Endothelial cell (in vitro differentiated cells): ENCODE results near the gene OSTM1. TPM values are rescaled to one million over a fixed set of nuclear protein-coding genes. Genes with fewer than 3 reads are reported as not detected.
"Not testable (repeated sequence)": the region's sequence is repeated elsewhere in the genome, so short reads cannot be mapped to it uniquely, and the experiment has no call there.

Experiments
- DNase-seq: peaks from one replicate; pipeline ENCODE4 v3.0.0; 2021; ENCODE audit warnings: low spot score
- H3K27ac Mint-ChIP-seq: one replicate; pipeline ENCODE4 v1.8.0; 2021; ENCODE audit warnings: mixed read lengths, inconsistent platforms; ENCODE audit not compliant: unreplicated experiment
- H3K27me3 Mint-ChIP-seq: one replicate; pipeline ENCODE4 v1.8.0; 2021; ENCODE audit warnings: mild to moderate bottlenecking, moderate library complexity, mixed read lengths, inconsistent platforms; ENCODE audit not compliant: unreplicated experiment
- H3K36me3 Mint-ChIP-seq: one replicate; pipeline ENCODE4 v1.8.0; 2021; ENCODE audit warnings: mild to moderate bottlenecking, low read depth, mixed read lengths, inconsistent platforms; ENCODE audit not compliant: unreplicated experiment
- H3K4me1 Mint-ChIP-seq: one replicate; pipeline ENCODE4 v1.8.0; 2021; ENCODE audit warnings: mild to moderate bottlenecking, mixed read lengths, inconsistent platforms; ENCODE audit not compliant: unreplicated experiment
- H3K4me3 Mint-ChIP-seq: one replicate; pipeline ENCODE4 v1.8.0; 2021; ENCODE audit warnings: mild to moderate bottlenecking, mixed read lengths, inconsistent platforms; ENCODE audit not compliant: unreplicated experiment
- H3K9me3 Mint-ChIP-seq: one replicate; pipeline ENCODE4 v1.8.0; 2021; ENCODE audit warnings: mixed read lengths, inconsistent platforms; ENCODE audit not compliant: unreplicated experiment
- total RNA-seq: library from RNA; stranded (reverse); fragmentation: NEBNext Ultra II Directional; extraction: Animal tissue kit (Norgen Biotek cat#: 25700); gene quantifications from one replicate; pipeline ENCODE4 v1.2.1, GENCODE V29; 2021; ENCODE audit not compliant: unreplicated experiment
- TF ChIP-seq, protein P1 (sequence below): fragments of 200-600 bp; sonication (generic); IDR thresholded peaks from one replicate; pipeline ENCODE4 v1.5.0; 2021; ENCODE audit warnings: antibody characterized with exemption; ENCODE audit not compliant: unreplicated experiment

The OSTM1 gene
- total RNA-seq, 1 donor from 2014 or later, result 22.7 TPM

DNA sequence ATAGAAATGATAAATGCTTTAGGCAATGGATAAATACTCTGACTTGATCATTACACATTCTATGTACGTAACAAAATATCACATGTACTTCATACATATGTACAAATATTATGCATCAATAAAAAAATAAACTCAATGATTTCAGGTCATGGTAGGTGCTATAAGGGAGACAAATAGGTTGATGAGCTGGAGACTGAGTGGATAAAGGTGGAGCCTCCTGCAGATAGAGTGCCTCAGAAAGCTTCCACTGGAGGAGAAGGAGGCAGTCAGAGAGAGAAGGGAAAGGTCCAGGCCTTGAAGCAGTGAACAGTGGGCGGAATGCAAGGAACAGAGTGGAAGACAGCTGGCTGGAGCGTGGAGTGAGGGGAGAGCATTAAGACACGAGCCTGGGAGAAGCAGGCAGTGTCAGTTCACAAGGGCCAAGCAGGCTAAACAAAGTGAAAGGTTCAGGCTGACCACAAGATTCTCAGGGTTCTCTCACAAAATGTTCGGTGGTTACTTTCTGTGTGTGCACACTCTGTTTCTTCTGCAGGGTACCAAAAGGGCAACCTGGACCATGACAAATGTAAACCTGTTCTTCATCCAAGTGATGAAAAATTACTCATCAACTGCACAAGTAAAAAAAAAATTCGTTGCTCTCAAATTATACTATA lies 60.6 kb downstream of the OSTM1 start:
- H3K36me3 Mint-ChIP-seq, result peaks cover 20% of the 10 kb centered on the region
- no peak for DNase-seq
- H3K27ac Mint-ChIP-seq, result no peak overlapping the region
- no peaks in the 10 kb centered on the region for H3K27me3 Mint-ChIP-seq
- H3K4me3 Mint-ChIP-seq, result peak overlapping the region; percentile 16
- TF ChIP-seq, protein P1, sequence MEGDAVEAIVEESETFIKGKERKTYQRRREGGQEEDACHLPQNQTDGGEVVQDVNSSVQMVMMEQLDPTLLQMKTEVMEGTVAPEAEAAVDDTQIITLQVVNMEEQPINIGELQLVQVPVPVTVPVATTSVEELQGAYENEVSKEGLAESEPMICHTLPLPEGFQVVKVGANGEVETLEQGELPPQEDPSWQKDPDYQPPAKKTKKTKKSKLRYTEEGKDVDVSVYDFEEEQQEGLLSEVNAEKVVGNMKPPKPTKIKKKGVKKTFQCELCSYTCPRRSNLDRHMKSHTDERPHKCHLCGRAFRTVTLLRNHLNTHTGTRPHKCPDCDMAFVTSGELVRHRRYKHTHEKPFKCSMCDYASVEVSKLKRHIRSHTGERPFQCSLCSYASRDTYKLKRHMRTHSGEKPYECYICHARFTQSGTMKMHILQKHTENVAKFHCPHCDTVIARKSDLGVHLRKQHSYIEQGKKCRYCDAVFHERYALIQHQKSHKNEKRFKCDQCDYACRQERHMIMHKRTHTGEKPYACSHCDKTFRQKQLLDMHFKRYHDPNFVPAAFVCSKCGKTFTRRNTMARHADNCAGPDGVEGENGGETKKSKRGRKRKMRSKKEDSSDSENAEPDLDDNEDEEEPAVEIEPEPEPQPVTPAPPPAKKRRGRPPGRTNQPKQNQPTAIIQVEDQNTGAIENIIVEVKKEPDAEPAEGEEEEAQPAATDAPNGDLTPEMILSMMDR, result no peak
- H3K9me3 Mint-ChIP-seq, result peaks cover 7% of the 10 kb centered on the region
- H3K4me1 Mint-ChIP-seq, result no peaks in the 10 kb centered on the region

DNA sequence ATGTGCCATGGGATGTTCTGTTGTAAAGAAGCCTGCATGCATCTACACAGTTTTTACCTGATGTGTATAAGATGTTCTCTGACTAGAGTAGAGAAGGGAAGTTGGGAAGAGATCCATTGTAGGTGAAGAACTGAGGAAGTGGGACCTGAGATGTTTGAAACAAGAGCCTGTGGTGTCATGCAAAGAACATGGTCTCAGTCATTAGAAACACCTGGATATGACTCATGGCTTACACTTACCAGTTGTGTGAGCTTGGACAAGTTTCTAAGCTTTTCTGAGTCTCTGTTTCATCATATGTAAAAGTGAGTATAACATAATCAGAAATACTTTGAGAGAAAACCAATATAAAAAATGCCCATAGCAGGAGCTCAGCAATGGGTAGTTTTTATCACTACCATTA lies 64.6 kb downstream of the OSTM1 start:
- DNase-seq, result no peak
- Mint-ChIP-seq H3K4me1 (no peaks in the 10 kb centered on the region), H3K9me3 (peaks cover 9% of the 10 kb centered on the region), H3K36me3 (peaks cover 12% of the 10 kb centered on the region), H3K27me3 (no peaks in the 10 kb centered on the region), H3K27ac (no peak overlapping the region), H3K4me3 (no peak overlapping the region)
- TF ChIP-seq, protein P1, result no peak

DNA sequence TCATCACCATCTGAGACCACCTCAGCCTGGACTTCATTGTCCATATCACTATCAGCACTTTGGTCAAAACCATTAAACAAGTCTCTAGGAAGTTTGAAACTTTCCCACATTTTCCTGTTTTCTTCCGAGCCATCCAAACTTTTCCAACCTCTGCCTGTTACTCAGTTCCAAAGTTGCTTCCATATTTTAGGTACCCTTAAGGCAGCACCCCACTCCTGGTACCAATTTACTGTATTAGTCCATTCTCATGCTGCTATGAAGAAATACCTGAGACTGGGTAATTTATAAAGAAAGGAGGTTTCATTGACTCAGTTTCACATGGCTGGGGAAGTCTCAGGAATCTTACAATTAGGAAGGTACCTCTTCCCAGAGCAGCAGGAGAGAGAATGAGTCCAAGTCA lies 65.3 kb downstream of the OSTM1 start:
- peaks cover 12% of the 10 kb centered on the region for H3K36me3 Mint-ChIP-seq
- DNase-seq, H3K27ac Mint-ChIP-seq, H3K4me1 Mint-ChIP-seq, H3K4me3 Mint-ChIP-seq, H3K27me3 Mint-ChIP-seq, H3K9me3 Mint-ChIP-seq: not testable (repeated sequence)

DNA sequence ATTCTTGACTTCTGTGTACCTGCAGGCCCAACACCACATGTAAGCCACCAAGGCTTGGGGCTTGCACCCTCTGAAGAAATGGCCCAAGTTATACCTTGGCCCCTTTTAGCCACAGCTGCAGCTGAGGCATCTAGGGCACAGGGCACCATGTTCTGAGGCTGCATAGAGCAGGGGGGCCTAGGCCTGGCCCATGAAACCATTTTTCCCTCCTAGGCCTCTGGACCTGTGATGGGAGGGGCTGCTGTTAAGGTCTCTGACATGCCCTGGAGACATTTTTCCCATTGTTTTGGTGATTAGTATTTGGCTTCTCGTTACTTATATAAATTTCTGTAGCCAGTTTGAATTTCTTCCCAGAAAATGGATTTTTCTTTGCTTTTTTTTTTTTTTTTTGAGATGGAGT lies 66.2 kb downstream of the OSTM1 start:
- no peak for DNase-seq
- Mint-ChIP-seq H3K4me1 (no peaks in the 10 kb centered on the region), H3K9me3 (peaks cover 9% of the 10 kb centered on the region), H3K4me3 (no peak overlapping the region), H3K27ac (no peak overlapping the region), H3K36me3 (peaks cover 8% of the 10 kb centered on the region), H3K27me3 (no peaks in the 10 kb centered on the region)
- TF ChIP-seq, protein P1, result no peak

DNA sequence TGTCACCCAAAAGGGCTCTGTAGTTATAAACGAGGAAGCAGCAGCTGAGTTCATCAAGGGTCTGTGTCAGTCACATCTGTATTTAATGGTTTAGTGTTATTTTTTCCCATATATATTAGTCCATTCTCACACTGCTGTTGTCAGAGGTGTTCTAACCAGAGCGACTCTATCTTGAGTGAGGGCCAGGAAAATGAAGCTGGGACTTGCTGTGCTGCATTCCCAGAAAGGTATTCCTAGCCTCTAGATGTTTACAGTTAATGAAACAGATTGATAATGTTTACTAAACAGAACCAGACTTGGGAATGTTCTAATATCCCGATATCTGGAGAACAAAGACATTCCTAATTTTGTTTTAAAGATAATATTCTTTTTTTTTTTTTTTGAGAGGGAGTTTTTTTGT lies 68.6 kb downstream of the OSTM1 start:
- H3K27ac Mint-ChIP-seq, result no peak overlapping the region
- peaks cover 9% of the 10 kb centered on the region for H3K9me3 Mint-ChIP-seq
- DNase-seq, result no peak
- no peaks in the 10 kb centered on the region for H3K27me3 Mint-ChIP-seq
- peaks cover 14% of the 10 kb centered on the region for H3K4me1 Mint-ChIP-seq
- H3K4me3 Mint-ChIP-seq, result no peak overlapping the region
- H3K36me3 Mint-ChIP-seq, result peaks cover 8% of the 10 kb centered on the region
- TF ChIP-seq, protein P1, result no peak
